Left renal cortex interstitium (tissue), 4 donors: Measurements from ENCODE around the gene CCDC201. TPM values are rescaled to one million over a fixed set of nuclear protein-coding genes. Genes with fewer than 3 reads are reported as not detected.
"Not testable (repeated sequence)": the region's sequence is repeated elsewhere in the genome, so short reads cannot be mapped to it uniquely, and the experiment has no call there.

Experiments used
- DNase-seq, 4 donors: peaks; one replicate each; pipeline ENCODE4 v3.0.0-alpha.2; 2013; ENCODE audit warnings: low read depth in 4 of 4, low spot score in 2 of 4, missing footprints in 1 of 4
- polyA plus RNA-seq, 4 donors: library from polyadenylated mRNA; unstranded; fragments of 120-200 nt; gene quantifications; one replicate each; pipeline ENCODE4 v1.2.1, GENCODE V29; 2013; ENCODE audit not compliant: insufficient read length in 4 of 4

Gene CCDC201
- polyA plus RNA-seq, 4 donors, result 0.05 TPM; not detected in 3

DNA sequence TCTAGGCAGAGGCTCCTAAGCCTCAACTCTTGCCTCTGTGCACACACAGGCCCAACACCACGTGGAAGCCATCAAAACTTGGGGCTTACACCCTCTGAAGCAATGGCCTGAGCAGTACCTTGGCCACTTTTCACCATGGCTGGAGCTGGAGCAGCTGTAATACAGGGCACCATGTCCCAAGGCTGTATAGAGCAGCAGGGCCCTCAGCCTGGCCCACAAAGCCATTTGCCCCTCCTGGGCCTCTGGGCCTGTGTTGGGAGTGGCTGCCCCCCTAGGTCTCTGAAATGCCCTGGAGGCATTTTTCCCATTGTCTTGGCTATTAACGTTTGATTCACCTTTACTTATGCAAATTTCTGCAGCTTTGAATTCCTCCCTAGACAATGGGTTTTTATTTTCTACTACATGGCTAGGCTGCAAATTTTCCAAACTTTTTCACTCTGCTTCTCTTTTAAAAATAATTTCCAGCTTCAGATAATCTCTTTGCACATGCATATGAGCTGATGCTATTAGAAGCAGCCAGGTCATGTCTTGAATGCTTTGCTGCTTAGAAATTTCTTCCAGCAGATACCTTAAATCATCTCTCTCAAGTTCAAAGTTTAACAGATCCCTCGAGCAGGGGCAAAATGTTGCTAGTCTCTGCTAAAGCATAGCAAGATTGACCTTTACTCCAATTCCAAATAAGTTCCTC is 5.7 kb upstream of the CCDC201 start:
- no peak for DNase-seq

DNA sequence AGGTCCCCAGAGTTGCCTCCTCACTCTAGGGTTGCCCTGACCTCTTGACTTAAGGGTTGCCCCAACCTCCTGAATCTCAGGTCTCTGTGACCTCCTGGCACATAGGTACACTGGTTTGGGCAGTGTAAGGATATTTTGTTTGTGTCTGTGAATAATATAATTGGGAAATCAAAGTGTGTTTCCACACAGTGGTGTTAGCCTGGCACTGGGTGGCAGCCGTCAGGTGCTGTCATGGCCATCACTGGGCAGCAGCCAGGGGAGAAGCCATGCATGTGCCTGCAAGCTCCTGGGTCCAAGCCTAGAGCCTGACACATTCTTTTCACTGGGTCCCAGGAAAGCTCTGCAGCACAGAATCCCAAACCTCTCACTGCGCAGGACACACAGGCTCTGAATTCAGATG is 3.6 kb upstream of the CCDC201 start:
- no peak for DNase-seq

DNA sequence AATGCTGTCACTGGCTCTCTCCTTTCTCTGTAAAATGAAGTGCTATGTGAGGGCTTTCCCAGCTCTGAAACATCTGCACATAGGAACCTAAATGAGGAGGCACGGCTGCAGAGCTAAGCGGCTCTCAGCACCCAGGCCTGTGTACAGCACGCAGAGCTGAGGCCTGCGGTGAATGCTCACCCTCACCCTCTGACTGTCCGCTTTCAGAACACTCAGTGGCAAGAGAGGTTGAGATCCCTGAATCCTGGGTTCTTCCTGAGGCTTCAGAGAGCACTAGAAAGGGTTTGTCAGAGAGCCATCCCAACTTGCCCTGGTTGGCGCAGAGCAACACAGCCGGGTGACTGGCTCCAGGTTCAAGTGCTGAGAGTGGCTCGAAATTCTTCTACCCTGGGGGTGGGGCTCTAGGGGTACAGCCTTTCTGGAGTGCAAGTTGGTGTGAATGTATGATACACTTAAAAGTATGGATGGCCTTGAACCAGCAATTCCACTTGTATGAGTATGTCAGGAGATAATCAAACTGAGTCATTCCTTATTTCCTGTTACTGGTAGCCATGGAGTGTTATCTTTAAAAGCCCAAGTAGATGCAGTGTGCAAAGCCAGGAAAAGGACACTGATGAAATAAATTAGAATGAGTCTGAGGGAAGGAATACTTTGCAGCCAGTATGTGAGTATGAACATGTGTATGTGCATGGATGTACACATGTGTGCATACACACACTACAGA is 1.7 kb upstream of the CCDC201 start:
- DNase-seq, result no peak

DNA sequence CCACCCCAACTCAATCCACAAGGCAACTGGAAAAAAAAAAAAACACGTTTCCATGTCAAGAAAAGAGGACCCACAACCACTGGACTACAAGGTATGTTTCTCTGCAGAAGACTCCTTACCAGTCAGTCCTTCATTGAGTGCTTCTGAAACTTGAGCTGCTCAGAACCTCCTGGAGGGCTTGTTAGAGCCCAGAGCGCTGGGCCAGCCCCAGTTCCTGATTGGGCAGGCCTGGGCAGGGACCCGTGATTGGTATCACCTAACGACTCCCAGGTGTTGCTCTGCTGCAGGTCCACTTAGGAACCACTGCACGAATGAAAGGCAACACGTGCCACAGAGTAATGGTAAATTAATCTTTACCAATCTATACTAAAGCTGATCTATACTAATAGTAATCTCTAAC is 473 bp upstream of the CCDC201 start:
- DNase-seq, result no peak

DNA sequence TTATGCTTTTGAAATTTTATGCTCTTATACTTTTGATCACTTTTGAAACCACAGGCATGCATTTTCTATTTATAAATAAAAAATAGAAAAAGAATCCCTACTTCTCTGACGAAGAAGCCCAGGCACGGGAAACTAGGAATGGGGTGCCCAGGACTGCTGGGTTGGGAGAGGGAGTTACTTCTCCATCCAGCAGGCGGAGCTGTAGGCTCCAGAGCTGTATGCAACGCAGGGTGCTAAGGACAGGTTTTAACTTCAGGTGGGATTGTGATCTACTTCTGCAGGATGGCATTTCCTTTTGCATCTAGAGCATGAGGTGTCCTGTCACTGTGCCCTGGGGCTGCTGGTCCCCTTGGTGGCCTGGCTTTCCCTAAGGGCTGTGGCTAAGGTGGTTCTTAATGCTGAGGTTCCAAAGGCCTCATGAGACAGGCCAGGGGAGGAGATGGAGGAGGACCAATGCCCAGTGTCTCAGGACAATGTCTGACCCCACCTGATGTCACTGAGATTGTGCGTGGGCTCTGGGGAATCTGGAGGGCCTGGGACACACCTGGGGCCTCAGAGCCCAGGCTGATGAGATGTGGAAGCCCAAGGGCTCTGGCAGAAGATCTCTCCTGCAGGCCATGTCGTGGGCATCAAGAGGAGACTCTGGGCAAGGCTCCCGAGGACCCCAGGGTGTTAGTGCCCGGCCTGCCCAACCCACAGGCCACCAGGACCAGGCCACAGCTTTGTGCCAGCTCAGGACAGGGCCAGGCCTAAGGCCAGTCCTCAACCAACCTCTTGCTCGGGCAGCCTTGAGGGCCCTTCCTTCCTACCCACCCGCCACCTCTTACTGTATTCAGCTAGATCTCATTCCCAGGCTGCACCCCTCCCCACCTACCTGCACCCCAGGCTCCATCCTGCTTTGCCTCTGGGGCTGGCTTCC is 507 bp downstream of the CCDC201 start:
- no peak for DNase-seq

DNA sequence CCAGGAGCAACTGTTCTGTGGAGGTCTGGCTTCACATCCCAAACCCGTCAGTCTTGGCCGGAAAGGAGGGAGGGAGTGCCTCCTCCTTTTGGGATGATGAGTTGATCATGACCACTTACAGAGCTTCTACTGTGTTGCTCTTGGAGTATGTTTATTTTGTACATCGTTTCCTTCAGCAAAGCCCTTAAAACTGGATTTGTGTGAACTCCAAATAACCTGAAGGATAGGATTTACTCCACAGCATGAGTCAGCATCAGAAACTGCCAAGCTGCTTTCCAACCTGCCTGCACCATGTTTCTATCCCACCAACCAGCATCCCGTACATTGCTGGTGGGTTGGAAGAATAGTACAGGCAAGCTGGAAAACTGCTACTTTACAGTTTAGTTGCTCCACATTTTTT is 3.5 kb downstream of the CCDC201 start:
- DNase-seq, result no peak

DNA sequence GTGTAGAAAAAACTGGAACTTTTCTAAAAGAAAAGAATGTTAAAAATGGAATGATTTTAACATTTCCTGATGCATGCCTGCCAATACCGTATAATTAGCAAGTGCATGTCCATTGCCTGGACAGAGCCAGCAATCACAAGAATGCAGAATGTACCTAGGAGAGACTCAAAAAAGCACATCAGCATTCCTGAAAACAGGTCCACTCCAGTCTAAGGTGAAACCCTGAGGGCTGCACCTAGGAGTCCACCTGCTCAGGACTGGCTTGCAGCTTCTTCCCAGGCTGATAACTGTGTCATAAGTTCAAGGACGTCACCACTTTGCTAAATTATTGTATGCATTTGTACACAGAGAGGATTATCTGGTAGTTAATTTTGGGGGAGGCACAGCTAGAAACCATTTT is 5.4 kb downstream of the CCDC201 start:
- no peak for DNase-seq

DNA sequence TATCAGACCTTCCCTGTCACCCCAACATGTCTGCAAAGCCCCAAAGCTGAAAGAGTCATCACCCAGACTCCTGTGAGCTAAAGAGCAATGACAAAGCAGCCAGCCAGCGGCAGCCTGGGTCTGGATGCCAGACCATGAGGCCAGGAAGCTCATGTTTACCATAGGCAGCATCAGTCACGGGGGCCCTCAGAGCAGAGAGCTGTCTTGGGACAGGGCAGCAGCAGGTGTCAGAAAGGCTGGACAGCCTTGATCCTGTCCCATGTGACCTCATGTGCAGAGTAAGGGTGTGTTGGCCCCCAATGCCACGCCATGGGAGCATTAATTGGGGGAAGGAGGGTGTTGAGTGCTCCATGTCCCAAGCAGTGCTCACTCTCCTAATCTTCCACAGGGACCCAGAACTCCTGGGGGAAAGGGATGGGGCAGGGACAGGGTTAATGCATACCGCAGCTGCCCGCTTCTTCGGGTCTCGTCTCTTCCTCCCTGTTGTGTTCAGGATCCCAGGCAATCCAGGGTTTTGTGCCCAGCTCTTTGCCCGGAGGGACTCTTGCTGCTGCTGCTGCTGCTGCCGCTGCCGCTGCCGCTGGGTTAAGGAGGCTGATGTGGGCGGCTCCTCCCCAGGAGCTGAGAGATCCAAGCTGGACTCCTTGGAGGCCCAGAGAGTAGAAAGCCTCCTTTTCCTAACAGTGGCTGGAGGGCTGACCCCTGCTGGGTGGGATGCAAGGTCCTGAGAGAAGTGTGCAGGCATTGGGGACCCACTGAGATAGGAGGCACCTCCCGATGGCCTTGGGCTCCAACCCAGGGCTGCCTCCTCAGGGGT is 7.1 kb downstream of the CCDC201 start:
- no peak for DNase-seq

DNA sequence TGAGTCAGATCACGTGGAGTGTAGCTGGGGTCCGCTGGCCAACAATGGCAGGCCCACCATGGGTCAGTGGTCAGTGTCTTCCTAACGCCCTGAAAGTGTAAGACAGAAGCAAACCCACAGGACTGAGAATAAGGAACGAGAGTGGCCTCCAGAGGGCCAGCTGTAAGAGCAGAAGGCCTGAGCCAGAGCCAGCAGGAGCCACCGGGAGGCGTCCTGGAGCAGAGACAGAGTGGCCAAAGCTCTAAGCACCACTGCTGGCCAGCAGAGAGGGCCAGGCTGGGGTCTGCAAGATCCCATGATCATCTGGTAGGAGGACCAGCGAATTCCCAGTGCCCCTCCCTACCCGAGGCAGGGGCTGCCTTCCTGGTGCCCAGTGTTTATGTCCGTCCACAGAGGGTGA is 9.2 kb downstream of the CCDC201 start:
- no peak for DNase-seq

DNA sequence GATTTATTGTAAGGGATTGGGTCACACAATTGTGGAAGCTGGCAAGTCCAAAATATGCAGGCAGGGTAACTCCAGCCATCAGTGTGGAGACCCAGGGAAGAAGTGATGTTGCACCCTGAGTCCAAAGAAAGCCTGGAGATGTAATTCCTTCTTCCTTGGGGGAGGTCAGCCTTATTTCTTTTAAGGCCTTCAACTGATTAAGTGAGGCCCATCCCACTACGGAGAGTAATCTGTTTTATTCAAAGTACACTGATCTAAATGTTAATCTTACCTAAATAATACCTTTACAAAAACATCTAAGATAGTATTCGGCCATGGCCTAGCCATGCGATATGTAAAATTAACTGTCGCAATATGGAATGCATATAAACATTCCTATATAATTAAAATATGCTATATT is 16.0 kb downstream of the CCDC201 start:
- not testable (repeated sequence) for DNase-seq

DNA sequence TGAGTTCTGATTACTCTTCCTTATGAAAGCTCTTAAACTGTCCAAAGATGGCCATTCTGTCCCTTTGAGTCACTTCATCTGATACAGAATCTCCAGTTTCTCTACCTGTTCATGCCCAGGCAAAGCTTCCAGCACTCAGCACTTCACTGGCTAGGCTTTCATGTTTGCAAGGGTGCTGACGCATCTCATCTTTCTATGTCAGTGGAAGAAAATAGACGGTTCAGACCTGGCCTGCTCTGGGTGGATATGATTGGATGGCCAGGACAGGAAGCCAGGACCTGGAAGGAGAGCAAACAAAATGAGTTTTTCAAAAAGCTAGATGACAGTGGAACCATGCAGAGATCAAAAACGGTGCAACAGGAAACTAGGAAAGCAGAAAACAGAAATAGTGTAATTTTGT is 17.2 kb downstream of the CCDC201 start:
- not testable (repeated sequence) for DNase-seq

DNA sequence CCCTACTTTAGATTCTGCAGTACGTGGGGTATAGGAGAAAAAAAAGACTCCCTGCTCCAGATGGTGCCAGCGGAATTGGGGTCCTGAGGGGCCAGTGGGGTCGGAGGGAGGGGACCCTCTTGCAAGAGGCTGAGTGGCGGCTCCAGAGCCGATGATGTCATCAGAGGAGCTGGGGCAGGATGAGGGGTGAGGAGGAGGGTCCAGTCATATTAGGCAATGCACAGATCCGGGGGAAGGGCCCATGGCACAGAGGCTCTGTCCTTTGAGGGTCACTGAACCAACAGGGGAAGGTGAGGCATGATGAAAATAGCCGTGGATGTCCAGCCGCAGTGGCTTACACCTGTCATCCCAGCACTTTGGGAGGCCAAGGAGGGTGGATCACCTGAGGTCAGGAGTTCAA is 19.4 kb downstream of the CCDC201 start:
- not testable (repeated sequence) for DNase-seq

DNA sequence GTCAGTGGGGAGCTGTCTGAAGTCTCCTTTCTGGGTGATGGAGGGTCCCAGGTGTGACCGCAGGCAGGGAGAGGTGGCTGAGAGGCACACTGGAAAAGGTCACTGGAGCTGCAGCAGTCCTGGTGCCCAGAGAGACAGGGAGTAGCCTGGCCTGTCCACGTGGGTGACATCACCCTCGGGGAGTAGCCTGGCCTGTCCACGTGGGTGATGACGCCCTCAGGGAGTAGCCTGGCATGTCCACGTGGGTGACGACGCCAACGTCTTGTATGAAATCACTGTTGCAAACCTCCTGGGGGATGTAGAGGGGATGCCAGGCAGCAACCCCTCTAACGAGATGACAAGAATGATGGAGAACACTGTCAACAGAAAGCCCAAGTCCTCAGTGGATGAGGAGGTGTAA is 19.9 kb downstream of the CCDC201 start:
- not testable (repeated sequence) for DNase-seq

DNA sequence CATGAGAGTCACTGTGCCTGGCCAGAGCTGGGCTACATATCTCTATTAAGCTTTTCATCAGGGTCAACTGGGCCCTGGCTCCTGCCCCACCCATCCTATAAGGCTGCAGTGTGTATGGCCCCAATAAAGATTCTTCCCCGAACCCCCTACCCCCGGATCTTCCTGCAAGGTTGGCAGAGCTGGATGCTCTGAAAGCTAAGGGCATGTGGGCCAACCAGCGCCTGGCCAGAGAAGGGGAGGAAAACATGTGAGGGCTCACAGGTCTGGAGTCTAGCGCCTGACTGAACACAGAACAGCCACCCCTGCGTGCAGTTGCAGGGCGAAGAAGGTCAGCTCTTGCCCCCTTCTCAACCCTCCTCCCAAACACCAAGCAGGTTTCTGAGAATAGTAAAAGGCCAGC is 24.1 kb downstream of the CCDC201 start:
- not testable (repeated sequence) for DNase-seq

DNA sequence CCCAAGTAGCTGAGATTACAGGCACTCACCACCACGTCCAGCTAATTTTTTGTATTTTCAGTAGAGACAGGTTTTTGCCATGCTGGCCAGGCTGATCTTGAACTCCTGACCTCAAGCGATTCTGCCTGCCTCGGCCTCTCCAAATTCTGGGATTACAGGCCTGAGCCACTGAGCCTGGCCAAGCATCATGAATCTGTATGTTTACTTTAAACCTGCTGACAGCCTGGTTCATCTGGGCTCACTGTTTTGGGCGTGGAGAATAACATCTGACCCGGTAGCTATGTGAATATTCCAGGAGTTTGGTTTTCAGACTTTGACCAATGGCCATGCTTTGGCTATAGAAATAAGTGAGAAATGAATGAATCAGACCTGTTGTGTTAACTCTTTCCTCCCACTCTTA is 26.3 kb downstream of the CCDC201 start:
- not testable (repeated sequence) for DNase-seq

DNA sequence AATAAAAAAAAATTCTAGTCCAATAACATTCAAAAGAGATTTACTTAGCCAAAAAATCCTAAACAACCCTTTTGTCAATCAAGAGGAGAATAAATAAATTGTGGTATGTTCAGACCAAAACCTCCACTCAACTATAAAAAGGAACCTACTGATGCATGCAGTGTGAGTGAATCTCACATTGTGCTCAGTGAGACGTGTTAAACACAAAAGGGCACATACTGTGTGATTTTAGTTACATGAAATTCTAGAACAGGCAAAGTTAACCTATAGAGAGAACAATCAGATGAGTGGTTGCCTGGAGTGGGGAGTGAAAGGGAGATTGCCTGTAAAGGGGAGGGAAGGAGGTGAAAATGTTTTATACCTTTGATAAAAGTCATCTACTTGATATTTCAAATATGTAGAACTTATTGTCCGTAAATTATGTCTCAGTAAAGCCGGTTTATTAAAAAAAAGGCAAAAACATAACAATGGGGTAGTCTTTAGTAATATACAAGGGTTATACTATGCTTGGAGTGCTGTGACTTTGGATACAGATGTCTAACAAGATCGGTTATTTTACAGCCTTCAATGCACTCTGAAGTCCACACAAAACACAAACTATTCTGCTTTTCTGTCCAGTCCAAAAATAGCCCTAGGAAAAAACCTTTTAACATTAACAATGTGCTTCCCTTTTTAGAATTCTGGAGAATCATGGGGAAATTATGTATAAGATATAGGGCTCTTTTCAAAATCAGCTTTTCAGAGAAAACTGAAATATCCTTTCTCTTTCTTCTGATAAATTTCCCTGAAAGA is 30.8 kb downstream of the CCDC201 start:
- not testable (repeated sequence) for DNase-seq

DNA sequence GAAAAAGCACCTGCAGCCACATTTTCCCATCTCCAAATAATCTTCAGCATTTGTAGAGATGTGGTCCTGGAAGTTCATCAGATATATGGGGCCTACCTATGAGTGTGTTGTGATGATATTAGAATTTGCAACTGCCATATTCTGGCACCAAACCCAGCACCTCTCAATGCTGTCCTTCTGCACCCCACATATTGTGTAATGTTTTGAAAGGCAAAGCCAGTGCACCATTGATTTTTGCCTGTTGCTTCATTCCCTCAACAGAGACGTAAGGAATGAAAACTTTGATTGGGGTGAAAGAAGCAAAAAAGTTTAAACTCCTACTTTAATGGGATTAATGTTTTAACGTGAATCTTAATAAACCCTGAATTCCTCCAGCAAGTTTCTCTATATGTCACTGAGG is 34.0 kb downstream of the CCDC201 start:
- DNase-seq, result not testable (repeated sequence)

DNA sequence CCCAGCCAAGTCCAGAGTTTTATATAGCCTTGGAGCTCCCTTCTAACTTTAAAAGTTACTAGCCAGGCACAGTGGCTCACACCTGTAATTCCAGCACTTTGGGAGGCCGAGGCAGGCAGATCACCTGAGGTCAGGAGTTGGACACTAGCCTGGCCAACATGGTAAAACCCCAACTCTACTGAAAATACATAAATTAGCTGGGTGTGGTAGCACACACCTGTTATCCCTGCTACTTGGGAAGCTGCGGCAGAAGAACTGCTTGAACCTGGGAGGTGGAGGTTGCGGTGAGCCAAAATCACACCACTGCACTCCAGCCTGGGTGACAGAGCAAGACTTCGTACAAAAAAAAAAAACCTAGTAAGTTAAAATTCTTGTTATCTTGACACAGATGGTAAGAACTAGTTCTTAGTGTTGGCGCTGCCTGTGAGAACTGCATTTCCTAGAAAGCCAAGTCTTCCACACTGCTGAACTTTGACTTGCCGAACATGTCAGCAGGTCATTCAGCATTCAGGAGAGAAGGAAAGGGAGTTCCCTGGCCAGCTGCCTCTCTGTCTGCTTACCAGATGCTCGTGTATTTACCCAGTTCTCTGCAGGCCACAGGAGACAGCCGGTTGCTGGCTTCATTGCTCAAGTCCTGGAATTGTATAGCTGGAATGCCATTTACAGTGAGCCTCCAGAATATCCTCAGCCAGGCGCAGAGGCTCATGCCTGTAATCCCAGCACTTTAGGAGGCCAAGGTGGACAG is 40.3 kb downstream of the CCDC201 start:
- DNase-seq, result not testable (repeated sequence)

DNA sequence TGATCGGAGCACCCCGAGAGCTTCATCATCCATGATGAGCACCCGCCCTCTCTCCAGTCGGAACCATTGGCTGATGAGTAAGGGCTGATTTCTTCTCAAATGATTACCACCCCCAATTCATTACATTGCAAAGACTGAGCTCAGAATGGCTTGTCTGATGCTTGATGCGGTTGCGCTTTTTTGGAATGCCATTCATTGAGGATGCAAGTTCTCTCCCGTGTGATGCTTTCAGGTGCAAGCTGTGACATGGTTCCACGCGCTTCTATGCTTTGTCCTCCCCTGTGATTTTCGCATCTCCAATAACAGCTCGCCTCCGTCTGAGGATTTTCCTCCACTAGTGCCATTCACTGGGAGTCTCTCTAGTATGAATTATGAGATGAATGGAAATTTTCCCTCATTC is 43.0 kb downstream of the CCDC201 start:
- DNase-seq, result not testable (repeated sequence)
